Endothelial cell of umbilical vein (primary cell): Measurements from ENCODE around the gene ABCA3. TPM values are rescaled to one million over a fixed set of nuclear protein-coding genes. Genes with fewer than 3 reads are reported as not detected.

Experiments
- BruUV-seq: library from RNA; stranded (reverse); fragments of 400-500 nt; replicated peaks from 2 replicates; lab custom pipeline; 2021; lab: Mats Ljungman, UMichigan
- CTCF ChIA-PET: fragments of 300-600, 350-600 bp; sonication (Branson Sonifier 250); formaldehyde crosslinking; loops from one replicate; lab custom pipeline; 2021; ENCODE audit warnings: antibody characterized with exemption, inconsistent platforms; lab: Charles Lee
- POLR2A ChIA-PET: fragments of 300-600, 350-600 bp; sonication (Branson Sonifier 250); formaldehyde crosslinking; loops from one replicate; lab custom pipeline; 2021; ENCODE audit warnings: antibody characterized with exemption, inconsistent platforms; lab: Charles Lee
- DNase-seq: peaks from one replicate; pipeline ENCODE4 v3.0.0-alpha.2; 2011; ENCODE audit warnings: low read depth, low spot score
- FAIRE-seq: peaks from 2 replicates; lab custom pipeline; 2011; peaks lifted over from hg19 to GRCh38; lab: Jason Lieb, UNC
- H2AFZ ChIP-seq: 2 replicates; pipeline ENCODE4 v1.6.0; 2012; ENCODE audit warnings: low read depth, low read length, control low read depth, inconsistent platforms
- H3K27ac ChIP-seq: 2 replicates; pipeline ENCODE4 v1.5.1; 2011; ENCODE audit warnings: low read depth, mild to moderate bottlenecking, control low read depth, low read length, moderate library complexity; ENCODE audit not compliant: insufficient read depth
- H3K27me3 ChIP-seq, 2 experiments: 2 replicates each; pipeline versions ENCODE4 v1.6.0 to v1.6.1; 2011; ENCODE audit warnings: low read length in 2 of 2, mixed read lengths in 1 of 2; ENCODE audit not compliant: control insufficient read depth in 2 of 2, insufficient read depth in 2 of 2
- H3K36me3 ChIP-seq, 2 experiments: 2 replicates in 1 of 2; 3 replicates in 1 of 2; pipeline ENCODE4 v1.5.1; 2011; ENCODE audit warnings: low read length in 2 of 2, mild to moderate bottlenecking in 1 of 2, moderate library complexity in 1 of 2; ENCODE audit not compliant: control insufficient read depth in 2 of 2, insufficient read depth in 2 of 2; ENCODE audit errors: extremely low read depth in 1 of 2
- H3K4me1 ChIP-seq: 3 replicates; pipeline ENCODE4 v1.5.1; 2011; ENCODE audit warnings: mild to moderate bottlenecking, low read length; ENCODE audit not compliant: control insufficient read depth, insufficient read depth; ENCODE audit errors: extremely low read depth
- H3K4me2 ChIP-seq: 2 replicates; pipeline ENCODE4 v1.6.1; 2011; ENCODE audit warnings: low read length, control low read depth, mixed read lengths; ENCODE audit not compliant: insufficient read depth
- H3K4me3 ChIP-seq, 3 experiments: fragments of 200-600 bp in 1 of 3; sonication (generic), shearing (Covaris generic) in 1 of 3; replicated peaks in 1 of 3; 2 replicates each; pipeline ENCODE4 v1.5.1; 2011 to 2016; ENCODE audit warnings: control low read depth in 3 of 3, low read length in 3 of 3, mild to moderate bottlenecking in 2 of 3, inconsistent platforms in 1 of 3, low read depth in 1 of 3, moderate library complexity in 1 of 3; ENCODE audit not compliant: insufficient read depth in 1 of 3
- H3K79me2 ChIP-seq: 2 replicates; pipeline ENCODE4 v1.6.0; 2012; ENCODE audit warnings: low read length, inconsistent platforms; ENCODE audit not compliant: control insufficient read depth, insufficient read depth
- H3K9ac ChIP-seq: replicated peaks from 2 replicates; pipeline ENCODE3; 2011; ENCODE audit warnings: low read length, control low read depth; ENCODE audit not compliant: insufficient read depth; ENCODE audit errors: extremely low read depth
- H3K9me1 ChIP-seq: replicated peaks from 3 replicates; pipeline ENCODE4 v1.6.0; 2011; ENCODE audit warnings: mild to moderate bottlenecking, low read length; ENCODE audit not compliant: control insufficient read depth, insufficient read depth; ENCODE audit errors: extremely low read depth
- H3K9me3 ChIP-seq: replicated peaks from 2 replicates; pipeline ENCODE4 v1.5.1; 2012; ENCODE audit warnings: low read length, inconsistent platforms; ENCODE audit not compliant: control insufficient read depth, insufficient read depth
- H4K20me1 ChIP-seq: replicated peaks from 2 replicates; pipeline ENCODE3; 2011; ENCODE audit warnings: mild to moderate bottlenecking, low read length; ENCODE audit not compliant: control insufficient read depth, insufficient read depth; ENCODE audit errors: extremely low read depth
- EZH2 ChIP-seq: IDR thresholded peaks from 2 replicates; pipeline ENCODE4 v1.6.1; 2012; ENCODE audit warnings: borderline replicate concordance, low read depth, mild to moderate bottlenecking, moderate library complexity, low read length, inconsistent platforms; ENCODE audit not compliant: severe bottlenecking
- FOS ChIP-seq: IDR thresholded peaks from 2 replicates; pipeline ENCODE4 v1.6.1; 2011; ENCODE audit warnings: mild to moderate bottlenecking, low read length, moderate library complexity, borderline replicate concordance; ENCODE audit not compliant: insufficient read depth
- GATA2 ChIP-seq: IDR thresholded peaks from 2 replicates; pipeline ENCODE4 v1.7.0; 2011; ENCODE audit warnings: low read depth, mild to moderate bottlenecking, moderate library complexity, mixed read lengths, low read length; ENCODE audit not compliant: insufficient read length, insufficient read depth
- JUN ChIP-seq: IDR thresholded peaks from 2 replicates; pipeline ENCODE4 v1.6.1; 2011; ENCODE audit warnings: borderline replicate concordance, low read depth; ENCODE audit not compliant: insufficient read length, insufficient read depth
- MYC ChIP-seq: IDR thresholded peaks from one replicate; pipeline ENCODE4 v1.6.1; 2011; ENCODE audit warnings: mild to moderate bottlenecking, low read depth, low read length
- POLR2A ChIP-seq: IDR thresholded peaks from 2 replicates; pipeline ENCODE4 v1.6.1; 2012; ENCODE audit warnings: low read depth, mild to moderate bottlenecking, control low read depth, low read length
- POLR2AphosphoS5 ChIP-seq: IDR thresholded peaks from 2 replicates; pipeline ENCODE4 v1.6.1; 2012; ENCODE audit warnings: low read depth, mild to moderate bottlenecking, control low read depth, low read length, moderate library complexity; ENCODE audit not compliant: insufficient read depth
- dilution Hi-C: fragments of 300-500 bp; cut with MboI; formaldehyde crosslinking; loops from one replicate; pipeline ENCODE4 v1.15.0; 2019; ENCODE audit warnings: low sequenced_read_pairs; ENCODE audit not compliant: extremely low pct_ligation_motif_present
- intact Hi-C: fragments of 100-400 bp; cut with micrococcal nuclease; formaldehyde crosslinking; loops from one replicate; pipeline ENCODE4 v1.10.0; 2022
- polyA plus RNA-seq, 4 experiments: library from polyadenylated mRNA; depleted of rRNA in 3 of 4; stranded (reverse) in 3 of 4; unstranded in 1 of 4; fragments of >200 nt; gene quantifications; 2 replicates each; pipeline versions ENCODE4 v1.2.1 to v1.2.3, GENCODE V29; 2011 to 2012; ENCODE audit warnings: missing spikeins in 1 of 4
- total RNA-seq: library from RNA; stranded (reverse); gene quantifications from 2 replicates; pipeline ENCODE4 v1.2.3, GENCODE V29; 2021
- TF ChIP-seq, protein P1 (sequence below): IDR thresholded peaks from 2 replicates; pipeline ENCODE4 v1.6.1; 2011; ENCODE audit not compliant: insufficient read depth, insufficient read length
- TF ChIP-seq, protein P2 (sequence below), 2 donors: IDR thresholded peaks; 1 replicate in 1 of 2; 2 replicates in 1 of 2; pipeline ENCODE4 v1.5.1; 2011; ENCODE audit warnings: low read length in 2 of 2, mild to moderate bottlenecking in 2 of 2, moderate library complexity in 2 of 2, control low read depth in 1 of 2, inconsistent platforms in 1 of 2, low read depth in 1 of 2; ENCODE audit not compliant: insufficient read depth in 1 of 2; ENCODE audit errors: extremely low read depth in 1 of 2

ABCA3 gene
- total and polyA plus RNA-seq, 2 donors (not counting 3 experiments of a cell fraction or from before 2014, with no cell fraction given): 13.5 to 36.0 TPM

DNA sequence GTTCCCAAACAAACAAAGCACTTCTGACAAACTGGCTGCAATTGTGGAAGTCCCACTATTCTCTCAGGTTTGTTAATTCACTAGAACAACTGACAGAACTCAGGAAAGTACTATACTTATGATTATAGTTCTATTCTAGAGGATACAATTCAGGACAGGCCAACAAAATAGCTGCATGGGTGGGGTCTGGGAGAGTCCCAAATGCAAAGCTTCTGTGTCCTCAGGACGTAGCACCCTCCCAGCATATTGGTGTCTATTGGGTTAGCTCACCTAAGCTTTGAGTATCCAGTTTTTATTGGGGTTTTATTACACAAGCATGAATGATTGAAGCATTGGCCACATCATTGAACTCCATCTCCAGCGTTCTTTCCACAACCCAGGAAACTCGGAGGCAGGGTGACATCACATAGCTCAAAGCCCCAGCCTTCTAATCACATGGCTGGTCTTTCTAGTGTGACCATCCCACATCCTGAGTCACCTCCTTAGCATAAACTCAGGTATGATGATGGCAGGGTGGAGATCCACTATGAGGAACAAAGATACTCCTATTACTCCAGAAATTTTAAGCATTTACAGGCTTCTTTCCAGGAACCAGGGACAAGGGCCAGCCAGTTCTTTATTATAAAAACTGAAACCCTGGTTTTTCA is 44.8 kb upstream of the ABCA3 start:
- no peaks in the 10 kb centered on the region for H3K79me2 ChIP-seq
- no peak overlapping the region for H3K27ac ChIP-seq
- H3K9me1 ChIP-seq: no peaks in the 10 kb centered on the region
- H3K36me3 ChIP-seq: no peaks in the 10 kb centered on the region
- peaks cover 2 to 5% of the 10 kb centered on the region in 2 experiments for H3K27me3 ChIP-seq
- H3K4me3 ChIP-seq: no peak overlapping the region
- no TSS peak for BruUV-seq
- TF ChIP-seq, protein P1, sequence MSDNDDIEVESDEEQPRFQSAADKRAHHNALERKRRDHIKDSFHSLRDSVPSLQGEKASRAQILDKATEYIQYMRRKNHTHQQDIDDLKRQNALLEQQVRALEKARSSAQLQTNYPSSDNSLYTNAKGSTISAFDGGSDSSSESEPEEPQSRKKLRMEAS: no peak
- no peak for TF ChIP-seq EZH2
- TF ChIP-seq POLR2AphosphoS5: no peak
- TF ChIP-seq POLR2A: no peak
- TF ChIP-seq JUN: no peak
- TF ChIP-seq MYC: no peak
- TF ChIP-seq, protein P2, sequence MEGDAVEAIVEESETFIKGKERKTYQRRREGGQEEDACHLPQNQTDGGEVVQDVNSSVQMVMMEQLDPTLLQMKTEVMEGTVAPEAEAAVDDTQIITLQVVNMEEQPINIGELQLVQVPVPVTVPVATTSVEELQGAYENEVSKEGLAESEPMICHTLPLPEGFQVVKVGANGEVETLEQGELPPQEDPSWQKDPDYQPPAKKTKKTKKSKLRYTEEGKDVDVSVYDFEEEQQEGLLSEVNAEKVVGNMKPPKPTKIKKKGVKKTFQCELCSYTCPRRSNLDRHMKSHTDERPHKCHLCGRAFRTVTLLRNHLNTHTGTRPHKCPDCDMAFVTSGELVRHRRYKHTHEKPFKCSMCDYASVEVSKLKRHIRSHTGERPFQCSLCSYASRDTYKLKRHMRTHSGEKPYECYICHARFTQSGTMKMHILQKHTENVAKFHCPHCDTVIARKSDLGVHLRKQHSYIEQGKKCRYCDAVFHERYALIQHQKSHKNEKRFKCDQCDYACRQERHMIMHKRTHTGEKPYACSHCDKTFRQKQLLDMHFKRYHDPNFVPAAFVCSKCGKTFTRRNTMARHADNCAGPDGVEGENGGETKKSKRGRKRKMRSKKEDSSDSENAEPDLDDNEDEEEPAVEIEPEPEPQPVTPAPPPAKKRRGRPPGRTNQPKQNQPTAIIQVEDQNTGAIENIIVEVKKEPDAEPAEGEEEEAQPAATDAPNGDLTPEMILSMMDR (IDR thresholded peaks at IDR 0.05; ENCODE audit: extremely low read depth in 1 of 2, insufficient read depth in 1 of 2, low read depth in 1 of 2, low read length in 2 of 2): no peak
- TF ChIP-seq GATA2: no peak
- no peak for TF ChIP-seq FOS
- H3K4me1 ChIP-seq: no peaks in the 10 kb centered on the region
- no peak for FAIRE-seq
- intact Hi-C loops: loop anchor here (2.0 kb wide), 1 partner anchor 13 kb away; no protein-coding TSS in a partner anchor
- H2AFZ ChIP-seq: no peak overlapping the region
- CTCF ChIA-PET: interaction anchor here (1.0 kb wide), 1 partner anchor 26 kb away, joined by 3 read pairs; no protein-coding TSS in a partner anchor
- no peak overlapping the region for H3K9ac ChIP-seq
- H4K20me1 ChIP-seq: no peaks in the 10 kb centered on the region
- no peak for DNase-seq
- dilution Hi-C loops: no loop called here
- H3K9me3 ChIP-seq: no peaks in the 10 kb centered on the region
- no peak overlapping the region for H3K4me2 ChIP-seq
- POLR2A ChIA-PET: no interaction called here
